SJSA1 (cell line): ENCODE measurements around the gene MRPL22. TPM values are rescaled to one million over a fixed set of nuclear protein-coding genes. Genes with fewer than 3 reads are reported as not detected.
"Not testable (repeated sequence)": the region's sequence is repeated elsewhere in the genome, so short reads cannot be mapped to it uniquely, and the experiment has no call there.

ENCODE experiments used
- DNase-seq, 2 experiments: peaks; one replicate each; pipeline ENCODE4 v3.0.0-alpha.2; 2015 to 2020; ENCODE audit warnings: low spot score in 2 of 2, low read depth in 1 of 2
- H3K27ac ChIP-seq: fragments of 250-450 bp; sonication (Bioruptor Pico); 2 replicates; pipeline ENCODE4 v1.5.1; 2020; ENCODE audit warnings: mild to moderate bottlenecking, moderate library complexity
- H3K27me3 ChIP-seq: fragments of 250-450 bp; sonication (Bioruptor Pico); replicated peaks from 2 replicates; pipeline ENCODE4 v1.5.1; 2020; ENCODE audit warnings: mild to moderate bottlenecking, moderate library complexity
- H3K36me3 ChIP-seq: fragments of 250-450 bp; sonication (Bioruptor Pico); 2 replicates; pipeline ENCODE4 v1.5.1; 2020; ENCODE audit warnings: mild to moderate bottlenecking
- H3K4me1 ChIP-seq: fragments of 250-450 bp; sonication (Bioruptor Pico); replicated peaks from 2 replicates; pipeline ENCODE4 v1.6.1; 2021; ENCODE audit warnings: mild to moderate bottlenecking
- H3K4me3 ChIP-seq: fragments of 250-450 bp; sonication (Bioruptor Pico); 2 replicates; pipeline ENCODE4 v1.5.1; 2020; ENCODE audit warnings: mild to moderate bottlenecking
- H3K9me3 ChIP-seq: fragments of 250-450 bp; sonication (Bioruptor Pico); replicated peaks from 2 replicates; pipeline ENCODE4 v1.5.1; 2020; ENCODE audit warnings: mild to moderate bottlenecking
- total RNA-seq: library from RNA; depleted of rRNA; stranded (reverse); fragments of >200 nt; shearing (Covaris generic); gene quantifications from 2 replicates; pipeline ENCODE4 v1.2.3, GENCODE V29; 2014

Gene MRPL22
- total RNA-seq, 1 experiment from 2014 or later = 41.5 TPM

GRCh38 chr5:154989626-154990025 lies 48.8 kb downstream of the MRPL22 start:
- H3K36me3 ChIP-seq = no peaks in the 10 kb centered on the region
- H3K9me3 ChIP-seq = no peaks in the 10 kb centered on the region
- no peak overlapping the region for H3K4me3 ChIP-seq
- no peak overlapping the region for H3K27ac ChIP-seq
- no peak for DNase-seq
- no peaks in the 10 kb centered on the region for H3K4me1 ChIP-seq
- H3K27me3 ChIP-seq = peaks cover 24% of the 10 kb centered on the region

- no peaks in the 10 kb centered on the region for H3K4me1 ChIP-seq
- no peaks in the 10 kb centered on the region for H3K9me3 ChIP-seq
- H3K36me3 ChIP-seq = no peaks in the 10 kb centered on the region
- DNase-seq = no peak
- H3K4me3 ChIP-seq = no peak overlapping the region
- H3K27me3 ChIP-seq = 0 out of 2 replicates have a peak, but pooled peaks cover 3% of the 10 kb centered on the region
- H3K27ac ChIP-seq = no peak overlapping the region
These were observed 52.6 kb downstream of the MRPL22 start for GRCh38 chr5:154993461-154993860.

DNA sequence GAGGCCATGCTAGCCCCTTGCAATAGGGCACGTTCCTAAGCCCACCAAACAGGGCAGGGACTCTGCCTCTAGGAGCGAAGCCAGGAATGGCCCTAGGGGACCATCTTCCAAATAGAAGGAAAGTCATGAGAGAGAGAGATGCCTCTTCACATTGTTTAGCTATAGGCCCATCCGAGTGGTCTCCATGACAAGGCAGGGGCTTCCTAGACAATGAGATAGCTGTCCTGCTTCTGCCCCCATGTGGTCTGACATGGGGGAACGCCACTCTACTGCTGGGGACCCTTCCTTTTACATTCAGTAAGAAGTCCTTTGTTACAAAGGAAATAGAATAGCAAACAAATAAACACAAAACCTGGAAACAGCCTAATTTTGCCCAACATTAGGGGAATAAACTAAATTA lies 54.8 kb downstream of the MRPL22 start:
- no peaks in the 10 kb centered on the region for H3K9me3 ChIP-seq
- no peaks in the 10 kb centered on the region for H3K4me1 ChIP-seq
- no peaks in the 10 kb centered on the region for H3K36me3 ChIP-seq
- H3K4me3 ChIP-seq = no peak overlapping the region
- no peak for DNase-seq
- H3K27me3 ChIP-seq = 0 out of 2 replicates have a peak, but pooled peaks cover 3% of the 10 kb centered on the region
- no peak overlapping the region for H3K27ac ChIP-seq

DNA sequence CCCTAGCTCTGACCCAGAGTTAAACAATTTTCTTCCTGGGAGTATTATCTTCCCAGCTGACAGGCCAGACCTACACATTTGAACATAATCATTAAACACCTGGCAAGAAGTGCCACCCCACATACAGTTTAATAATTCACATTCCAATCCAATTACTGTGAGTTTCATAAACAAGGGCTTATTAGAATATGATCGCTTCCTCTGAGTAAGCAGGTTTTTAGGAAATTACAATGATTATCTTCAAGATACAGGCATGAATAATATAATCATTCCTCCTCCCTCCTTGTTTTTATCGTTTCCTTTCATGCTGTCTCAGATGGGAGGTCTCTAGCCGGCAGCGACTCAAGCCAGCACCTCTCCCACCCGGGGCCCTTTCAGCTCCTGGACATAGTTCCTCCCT lies 56.9 kb downstream of the MRPL22 start:
- Histone ChIP-seq H3K4me1 (no peaks in the 10 kb centered on the region), H3K27me3 (no peaks in the 10 kb centered on the region), H3K9me3 (no peaks in the 10 kb centered on the region), H3K4me3 (no peak overlapping the region), H3K27ac (no peak overlapping the region), H3K36me3 (no peaks in the 10 kb centered on the region)
- DNase-seq = no peak

DNA sequence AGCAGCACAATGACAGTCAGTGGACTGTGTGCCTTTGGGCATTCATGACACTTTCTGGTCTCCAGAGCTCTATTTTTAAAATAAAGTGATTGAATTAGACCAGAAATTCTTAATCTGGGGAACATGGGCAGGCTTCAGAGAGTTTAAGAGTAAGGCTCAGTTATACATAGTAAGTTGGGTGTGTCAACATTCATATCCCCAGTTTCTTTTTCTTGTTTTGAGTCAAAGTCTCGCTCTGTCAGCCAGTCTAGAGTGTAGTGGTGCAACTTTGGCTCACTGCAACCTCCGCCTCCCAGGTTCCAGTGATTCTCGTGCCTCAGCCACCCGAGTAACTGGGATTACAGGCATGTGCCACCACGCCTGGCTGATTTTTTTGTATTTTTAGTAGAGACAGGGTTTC lies 59.0 kb downstream of the MRPL22 start:
- Histone ChIP-seq H3K9me3 (no peaks in the 10 kb centered on the region), H3K4me3 (no peak overlapping the region), H3K36me3 (no peaks in the 10 kb centered on the region), H3K27ac (no peak overlapping the region), H3K4me1 (no peaks in the 10 kb centered on the region), H3K27me3 (no peaks in the 10 kb centered on the region)
- no peak for DNase-seq

DNA sequence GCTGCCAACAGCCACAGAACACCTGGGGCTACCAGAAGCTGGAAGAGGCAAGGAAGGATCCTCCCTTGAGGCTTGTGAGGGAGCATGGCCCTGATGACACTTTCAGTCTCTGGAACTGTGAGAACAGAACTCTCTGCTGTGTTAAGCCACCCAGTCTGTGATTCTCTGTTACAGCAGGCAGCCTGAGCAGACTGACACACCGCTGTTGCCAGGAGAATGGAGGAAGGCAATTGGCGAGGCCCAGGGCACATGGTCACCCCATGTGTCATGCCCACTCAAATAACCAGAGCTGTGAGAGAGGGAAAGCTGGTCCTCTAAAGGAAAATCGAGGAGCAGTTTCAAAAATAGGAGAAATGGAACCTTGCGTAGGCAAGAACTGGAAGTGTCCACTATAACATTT lies 60.6 kb downstream of the MRPL22 start:
- no peak overlapping the region for H3K4me3 ChIP-seq
- H3K9me3 ChIP-seq = no peaks in the 10 kb centered on the region
- H3K27me3 ChIP-seq = 0 out of 2 replicates have a peak, but pooled peaks cover 3% of the 10 kb centered on the region
- no peaks in the 10 kb centered on the region for H3K4me1 ChIP-seq
- no peak for DNase-seq
- no peaks in the 10 kb centered on the region for H3K36me3 ChIP-seq
- H3K27ac ChIP-seq = no peak overlapping the region

- H3K36me3 ChIP-seq, H3K4me1 ChIP-seq, DNase-seq: not testable (repeated sequence)
These were observed 61.8 kb downstream of the MRPL22 start for GRCh38 chr5:155002722-155003121.

GRCh38 chr5:155004138-155004744 lies 63.4 kb downstream of the MRPL22 start:
- peak in 1 of 2 experiments; percentile 19 for DNase-seq
- Histone ChIP-seq H3K9me3 (no peaks in the 10 kb centered on the region), H3K4me1 (no peaks in the 10 kb centered on the region), H3K4me3 (no peak overlapping the region), H3K36me3 (no peaks in the 10 kb centered on the region), H3K27ac (no peak overlapping the region), H3K27me3 (0 out of 2 replicates have a peak, but pooled peaks cover 3% of the 10 kb centered on the region)

More at GRCh38 chr5:155002722-155003121, 61.8 kb downstream of the MRPL22 start:
- H3K9me3 ChIP-seq, H3K27ac ChIP-seq, H3K4me3 ChIP-seq, H3K27me3 ChIP-seq: not testable (repeated sequence)

GRCh38 chr5:155006265-155006664 lies 65.4 kb downstream of the MRPL22 start:
- H3K9me3 ChIP-seq, H3K36me3 ChIP-seq, H3K27ac ChIP-seq, H3K27me3 ChIP-seq, H3K4me1 ChIP-seq, DNase-seq, H3K4me3 ChIP-seq: not testable (repeated sequence)

DNA sequence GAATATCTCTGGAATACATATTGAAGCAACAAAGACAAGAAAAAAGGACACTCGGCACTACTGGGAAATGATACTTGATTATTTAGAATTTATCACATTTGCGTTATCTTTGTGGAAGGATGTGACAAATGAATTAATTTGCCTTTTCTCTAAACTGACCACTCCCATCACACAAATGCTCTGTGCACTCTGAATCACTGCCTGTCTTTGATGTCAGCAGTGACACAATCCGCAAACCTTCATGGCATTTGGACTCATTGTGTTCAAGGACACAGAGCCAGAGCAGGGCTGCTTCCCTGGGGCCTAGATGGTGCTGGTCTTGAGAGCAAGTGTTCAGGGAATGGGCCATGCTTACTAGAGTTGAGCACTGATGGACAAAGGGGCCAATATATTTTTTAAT lies 67.8 kb downstream of the MRPL22 start:
- DNase-seq = no peak
- H3K27me3 ChIP-seq = 0 out of 2 replicates have a peak, but pooled peaks cover 6% of the 10 kb centered on the region

DNA sequence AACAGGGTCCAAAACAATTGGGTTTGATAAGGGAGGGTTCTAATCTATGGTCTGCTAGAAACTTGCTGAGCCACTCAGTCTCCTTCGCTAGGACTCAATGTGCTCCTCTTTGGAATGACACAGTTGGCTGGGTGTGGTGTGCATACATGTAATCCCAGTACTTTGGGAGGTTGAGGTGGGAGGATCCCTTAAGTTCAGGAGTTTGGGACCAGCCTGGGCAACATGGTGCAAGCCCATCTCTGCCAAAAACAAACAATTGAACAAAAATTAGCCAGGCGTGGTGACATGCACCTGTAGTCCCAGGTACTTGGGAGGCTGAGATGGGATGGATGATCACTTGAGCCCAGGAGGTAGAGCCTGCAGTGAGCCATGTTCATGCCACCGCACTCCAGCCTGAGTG lies 70.0 kb downstream of the MRPL22 start:
- Histone ChIP-seq H3K4me1 (no peaks in the 10 kb centered on the region), H3K27me3 (0 out of 2 replicates have a peak, but pooled peaks cover 4% of the 10 kb centered on the region), H3K4me3 (no peak overlapping the region), H3K9me3 (no peaks in the 10 kb centered on the region), H3K27ac (no peak overlapping the region), H3K36me3 (no peaks in the 10 kb centered on the region)
- no peak for DNase-seq

More for the DNA sequence above, 67.8 kb downstream of the MRPL22 start:
- H3K9me3 ChIP-seq = no peaks in the 10 kb centered on the region
- H3K4me3 ChIP-seq = no peak overlapping the region
- H3K36me3 ChIP-seq = no peaks in the 10 kb centered on the region
- H3K4me1 ChIP-seq = no peaks in the 10 kb centered on the region
- H3K27ac ChIP-seq = no peak overlapping the region

DNA sequence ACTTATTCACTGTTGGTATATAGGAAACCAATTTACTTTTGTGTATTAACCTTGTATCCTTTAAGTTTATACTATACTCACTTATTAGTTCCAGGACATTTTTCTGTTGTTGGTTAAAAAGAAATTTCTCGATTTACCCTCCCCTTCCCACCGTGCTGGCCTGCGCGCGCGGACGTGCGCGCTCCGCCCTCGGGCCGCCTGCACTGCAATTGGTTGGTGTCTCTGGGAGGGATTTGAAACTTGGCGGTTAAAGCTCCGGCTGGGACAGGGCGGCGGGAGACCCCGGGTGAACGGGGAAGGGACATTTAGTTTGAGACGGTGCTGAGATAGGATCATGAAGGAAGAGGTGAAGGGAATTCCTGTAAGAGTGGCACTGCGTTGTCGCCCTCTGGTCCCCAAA lies 72.7 kb downstream of the MRPL22 start, which contains the start of gene KIF4B:
Gene KIF4B, plus strand, starts transcription at position 230 of the 400 bp plus-strand sequence. Its CDS starts 105 bp downstream, at position 335.
- DNase-seq = no peak
- Histone ChIP-seq H3K36me3 (no peaks in the 10 kb centered on the region), H3K9me3 (no peaks in the 10 kb centered on the region), H3K4me3 (no peak within 1 kb of the TSS), H3K4me1 (no peaks in the 10 kb centered on the region), H3K27me3 (0 out of 2 replicates have a peak, but pooled peaks cover 4% of the 10 kb centered on the region), H3K27ac (no peak within 1 kb of the TSS)

GRCh38 chr5:155015239-155015638 lies 74.4 kb downstream of the MRPL22 start:
- DNase-seq = no peak
- Histone ChIP-seq H3K4me3 (no peak overlapping the region), H3K9me3 (no peaks in the 10 kb centered on the region), H3K36me3 (no peaks in the 10 kb centered on the region), H3K27me3 (0 out of 2 replicates have a peak, but pooled peaks cover 4% of the 10 kb centered on the region), H3K4me1 (no peaks in the 10 kb centered on the region), H3K27ac (no peak overlapping the region)

GRCh38 chr5:155017610-155018009 lies 76.7 kb downstream of the MRPL22 start:
- Histone ChIP-seq H3K4me1 (no peaks in the 10 kb centered on the region), H3K9me3 (no peaks in the 10 kb centered on the region), H3K27me3 (0 out of 2 replicates have a peak, but pooled peaks cover 2% of the 10 kb centered on the region), H3K36me3 (no peaks in the 10 kb centered on the region), H3K27ac (no peak overlapping the region), H3K4me3 (no peak overlapping the region)
- DNase-seq = no peak
